Right ventricle myocardium superior (tissue), 1 donor: Measurements from ENCODE around the gene PDE2A. TPM values are rescaled to one million over a fixed set of nuclear protein-coding genes. Genes with fewer than 3 reads are reported as not detected.

ENCODE experiments used
- ATAC-seq: fragments of 200-7000 bp; cut with Tn5 transposase; one replicate; pipeline ENCODE4 v1.9.1; 2020; ENCODE audit warnings: mild to moderate bottlenecking; ENCODE audit not compliant: poor library complexity
- DNase-seq: peaks from one replicate; pipeline ENCODE4 v3.0.0-alpha.2; 2020
- intact Hi-C: fragments of 100-400 bp; cut with DNase I; formaldehyde crosslinking; loops from one replicate; pipeline ENCODE4 v1.11.2; 2022
- total RNA-seq: library from RNA; stranded (reverse); fragmentation: NEBNext Ultra II Directional; extraction: Animal tissue kit (Norgen Biotek cat#: 25700); gene quantifications from one replicate; pipeline ENCODE4 v1.2.1, GENCODE V29; 2021
- donor health status: DM: no; HTN: yes; CAD: no; lungs with severe emphysema.

PDE2A gene
- total RNA-seq, 1 donor from 2014 or later: 38.5 TPM

- DNase-seq (no peak), ATAC-seq (no peak)
- intact Hi-C loops: no loop called here
Measured at GRCh38 chr11:72630104-72630852, 43.9 kb downstream of the PDE2A start.

GRCh38 chr11:72629266-72629665, 45.0 kb downstream of the PDE2A start:
- intact Hi-C loops: no loop called here
- ATAC-seq (peak; percentile 49), DNase-seq (peak; percentile 82)

- ATAC-seq (peak; percentile 18), DNase-seq (peak; percentile 66)
- intact Hi-C loops: no loop called here
Measured at GRCh38 chr11:72627594-72628281, 46.5 kb downstream of the PDE2A start.

GRCh38 chr11:72626414-72626936, 47.7 kb downstream of the PDE2A start:
- ATAC-seq (peak; percentile 43), DNase-seq (no peak)
- intact Hi-C loops: no loop called here

GRCh38 chr11:72625691-72626413, 48.4 kb downstream of the PDE2A start:
- intact Hi-C loops: no loop called here
- ATAC-seq (peak; percentile 79), DNase-seq (peak; percentile 83)

GRCh38 chr11:72624496-72625201, 49.6 kb downstream of the PDE2A start:
- ATAC-seq (peak; percentile 11), DNase-seq (peak; percentile 72)
- intact Hi-C loops: no loop called here

- no peak for ATAC-seq
- intact Hi-C loops: no loop called here
- DNase-seq: no peak
Measured at GRCh38 chr11:72623052-72623451, 51.2 kb downstream of the PDE2A start.

- no peak for ATAC-seq
- intact Hi-C loops: no loop called here
Measured at GRCh38 chr11:72621008-72621610, 53.1 kb downstream of the PDE2A start.

GRCh38 chr11:72618803-72619202, 55.4 kb downstream of the PDE2A start:
- ATAC-seq: no peak
- no peak for DNase-seq
- intact Hi-C loops: no loop called here

More at GRCh38 chr11:72621008-72621610, 53.1 kb downstream of the PDE2A start:
- DNase-seq: no peak

- intact Hi-C loops: no loop called here
- DNase-seq (peak; percentile 58), ATAC-seq (peak; percentile 81)
Measured at GRCh38 chr11:72617080-72617762, 57.0 kb downstream of the PDE2A start.

- intact Hi-C loops: no loop called here
- no peak for ATAC-seq
- no peak for DNase-seq
Measured at GRCh38 chr11:72616655-72617054, 57.6 kb downstream of the PDE2A start.

GRCh38 chr11:72615329-72615728, 58.9 kb downstream of the PDE2A start:
- no peak for DNase-seq
- ATAC-seq: no peak
- intact Hi-C loops: no loop called here

- ATAC-seq (no peak), DNase-seq (no peak)
- intact Hi-C loops: no loop called here
Measured at GRCh38 chr11:72614381-72614780, 59.8 kb downstream of the PDE2A start.

- ATAC-seq: peak; percentile 25
- intact Hi-C loops: no loop called here
- DNase-seq: peak; percentile 71
Measured at GRCh38 chr11:72613977-72614376, 60.2 kb downstream of the PDE2A start.

GRCh38 chr11:72613450-72613849, 60.8 kb downstream of the PDE2A start:
- intact Hi-C loops: no loop called here
- ATAC-seq: no peak
- no peak for DNase-seq

GRCh38 chr11:72609476-72609875, 64.7 kb downstream of the PDE2A start:
- intact Hi-C loops: no loop called here
- ATAC-seq (no peak), DNase-seq (no peak)

- no peak for DNase-seq
- ATAC-seq: no peak
- intact Hi-C loops: no loop called here
Measured at GRCh38 chr11:72609045-72609444, 65.2 kb downstream of the PDE2A start.

- no peak for DNase-seq
- intact Hi-C loops: no loop called here
- no peak for ATAC-seq
Measured at GRCh38 chr11:72607496-72607895, 66.7 kb downstream of the PDE2A start.
